Pulmonary artery endothelial cell (primary cell): ENCODE results near the gene IL2RA. TPM values are rescaled to one million over a fixed set of nuclear protein-coding genes. Genes with fewer than 3 reads are reported as not detected.
A peak's percentile ranks its signal among the peaks of the same experiment; 100 is the strongest.
"Not testable (repeated sequence)": the region's sequence is repeated elsewhere in the genome, so short reads cannot be mapped to it uniquely, and the experiment has no call there.

Source experiments
- DNase-seq: peaks from one replicate; pipeline ENCODE4 v3.0.0-alpha.2; 2011; ENCODE audit warnings: low read depth, low spot score
- total RNA-seq: library from RNA; depleted of rRNA; stranded (reverse); fragments of >200 nt; gene quantifications from 2 replicates; pipeline ENCODE4 v1.2.3, GENCODE V29; 2014

Gene IL2RA
- total RNA-seq = not detected in 2 replicates

- no peak for DNase-seq
These were observed at the start of gene IL2RA for GRCh38 chr10:6062101-6062771. Gene IL2RA (minus strand): TSS chr10:6062367. CDS start chr10:6062151, 216 bp downstream.

- DNase-seq = no peak
These were observed 48.0 kb upstream of the IL2RA start for GRCh38 chr10:6110136-6110535.

GRCh38 chr10:6109444-6109775 lies 47.2 kb upstream of the IL2RA start:
- DNase-seq = no peak

DNA sequence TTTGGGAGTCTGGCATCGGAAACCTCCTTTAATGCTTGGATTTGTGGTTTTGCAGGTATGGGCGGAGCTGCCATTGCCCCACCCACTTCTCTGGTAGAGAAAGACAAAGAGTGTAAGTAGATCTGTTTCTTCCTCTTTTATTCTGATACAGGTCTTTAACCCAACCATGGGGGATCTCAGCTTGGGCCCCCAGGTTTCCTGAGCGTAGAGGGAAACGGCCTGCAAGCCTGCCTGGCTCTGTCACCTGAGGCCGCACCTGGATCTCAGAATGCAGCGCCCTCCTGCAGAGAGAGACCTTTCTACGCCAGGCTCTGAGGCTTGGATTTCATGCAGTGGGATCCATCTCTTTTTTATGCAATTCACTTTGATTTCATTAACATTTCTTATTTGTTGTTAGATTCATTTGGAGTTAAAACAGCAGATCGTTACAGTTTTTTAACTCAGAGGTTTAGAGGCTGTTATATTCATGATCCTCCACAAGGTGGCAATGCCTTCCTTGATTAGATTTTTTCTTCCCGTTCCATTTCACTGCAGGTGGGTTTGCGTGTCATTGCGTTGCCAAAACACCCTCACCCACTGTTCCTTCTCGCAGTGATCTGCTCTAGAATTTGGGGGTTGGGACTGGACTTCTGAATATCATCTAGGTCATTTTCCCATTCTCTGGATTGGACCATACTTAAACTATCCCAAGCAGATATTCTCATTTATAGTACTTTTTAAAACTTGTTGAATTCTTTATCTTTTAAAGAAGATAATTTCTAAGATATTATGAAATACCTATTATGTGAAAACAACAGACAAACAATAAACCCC lies 46.7 kb upstream of the IL2RA start:
- DNase-seq = no peak

GRCh38 chr10:6108072-6108471 lies 45.9 kb upstream of the IL2RA start:
- DNase-seq = no peak

DNA sequence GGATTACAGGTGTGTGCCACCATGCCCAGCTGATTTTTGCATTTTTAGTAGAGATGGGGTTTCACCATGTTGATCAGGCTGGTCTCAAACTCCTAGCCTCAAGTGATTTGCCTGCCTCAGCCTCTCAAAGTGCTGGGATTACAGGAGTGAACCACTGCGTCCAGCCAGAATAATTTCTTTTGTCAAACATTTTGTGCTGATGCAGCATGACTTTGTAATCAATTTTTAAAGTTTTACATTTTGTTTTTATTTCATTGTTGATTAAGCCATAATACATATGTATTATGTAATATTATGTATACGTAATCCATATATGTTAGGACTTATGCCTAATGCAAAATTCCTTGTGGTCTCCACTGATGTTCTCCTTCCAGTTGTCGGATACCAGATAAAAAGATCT lies 45.4 kb upstream of the IL2RA start:
- not testable (repeated sequence) for DNase-seq

GRCh38 chr10:6103591-6103990 lies 41.4 kb upstream of the IL2RA start:
- DNase-seq = no peak

GRCh38 chr10:6102128-6102527 lies 40.0 kb upstream of the IL2RA start:
- no peak for DNase-seq

DNA sequence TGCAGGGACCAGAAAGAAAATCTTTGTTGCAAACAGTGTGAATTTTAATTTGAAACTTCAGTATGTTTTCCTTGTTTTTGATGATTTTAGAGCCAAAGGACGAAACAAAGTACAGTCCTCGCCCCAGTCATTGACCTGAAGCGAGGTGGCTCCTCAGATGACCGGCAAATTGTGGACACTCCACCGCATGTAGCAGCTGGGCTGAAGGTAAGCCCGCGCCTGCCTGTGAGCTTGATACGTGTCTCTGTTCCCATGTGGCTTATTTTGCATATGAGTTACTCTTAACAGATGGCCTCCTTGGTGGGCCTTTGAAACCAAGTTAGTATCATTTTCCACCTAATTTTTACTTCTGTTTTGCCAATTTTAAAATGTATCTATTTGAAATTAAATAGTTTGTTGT lies 39.0 kb upstream of the IL2RA start:
- no peak for DNase-seq

GRCh38 chr10:6100370-6100769 lies 38.2 kb upstream of the IL2RA start:
- no peak for DNase-seq

- no peak for DNase-seq
These were observed 36.0 kb upstream of the IL2RA start for GRCh38 chr10:6098156-6098555.

DNA sequence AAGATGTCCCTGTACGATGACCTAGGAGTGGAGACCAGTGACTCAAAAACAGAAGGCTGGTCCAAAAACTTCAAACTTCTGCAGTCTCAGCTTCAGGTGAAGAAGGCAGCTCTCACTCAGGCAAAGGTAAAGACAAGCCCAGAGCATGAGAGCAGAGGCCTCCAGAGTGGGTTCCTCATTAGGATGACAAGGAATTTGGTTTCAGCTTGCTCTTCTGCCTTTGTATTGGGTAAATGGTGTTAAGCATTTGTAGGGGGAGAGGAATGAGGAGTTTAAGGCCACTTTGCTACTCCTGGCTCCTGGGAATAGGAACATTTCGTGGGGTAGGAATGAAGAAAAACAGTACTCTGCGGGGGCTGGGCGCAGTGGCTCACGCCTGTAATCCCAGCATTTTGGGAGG lies 34.9 kb upstream of the IL2RA start:
- no peak for DNase-seq

- DNase-seq = no peak
These were observed 33.8 kb upstream of the IL2RA start for GRCh38 chr10:6095810-6096570.

DNA sequence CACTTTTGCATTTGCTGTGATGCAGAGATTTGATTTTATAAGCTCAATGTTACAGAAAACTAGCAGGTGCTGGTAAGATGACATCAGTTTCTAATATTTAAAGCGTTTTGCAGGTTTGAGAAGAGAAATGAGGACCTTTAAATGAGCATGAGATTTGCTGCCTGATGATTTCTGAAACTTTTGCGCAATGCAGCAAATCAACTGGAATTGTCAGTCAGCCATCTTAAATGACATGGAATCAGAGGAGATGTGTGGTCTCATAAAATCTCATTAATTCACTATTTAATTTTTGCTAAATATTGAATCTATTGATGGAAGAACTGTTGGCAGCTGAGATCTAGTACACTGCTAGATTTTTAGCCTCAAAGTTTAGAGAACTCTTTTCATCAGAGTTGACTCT lies 30.6 kb upstream of the IL2RA start:
- DNase-seq = no peak

DNA sequence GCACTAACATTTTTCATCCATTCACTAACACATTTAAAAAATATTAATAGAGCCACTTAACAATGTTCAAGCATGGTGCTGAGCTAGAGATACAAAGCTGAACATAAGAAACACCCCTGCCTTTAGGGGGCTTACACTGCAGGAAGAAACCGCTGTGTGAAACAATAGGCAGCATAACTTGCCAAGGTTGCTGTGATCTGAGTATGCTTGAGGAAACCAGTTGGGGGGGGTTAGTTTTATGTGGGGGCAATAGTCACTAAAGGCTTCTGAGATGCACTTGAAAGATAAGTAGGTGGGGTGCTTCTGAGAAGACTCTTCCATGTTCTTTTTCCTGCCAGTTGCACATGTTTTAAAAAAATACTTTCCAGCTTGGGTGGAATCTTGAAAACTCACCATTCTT lies 29.5 kb upstream of the IL2RA start:
- peak; percentile 80 for DNase-seq

DNA sequence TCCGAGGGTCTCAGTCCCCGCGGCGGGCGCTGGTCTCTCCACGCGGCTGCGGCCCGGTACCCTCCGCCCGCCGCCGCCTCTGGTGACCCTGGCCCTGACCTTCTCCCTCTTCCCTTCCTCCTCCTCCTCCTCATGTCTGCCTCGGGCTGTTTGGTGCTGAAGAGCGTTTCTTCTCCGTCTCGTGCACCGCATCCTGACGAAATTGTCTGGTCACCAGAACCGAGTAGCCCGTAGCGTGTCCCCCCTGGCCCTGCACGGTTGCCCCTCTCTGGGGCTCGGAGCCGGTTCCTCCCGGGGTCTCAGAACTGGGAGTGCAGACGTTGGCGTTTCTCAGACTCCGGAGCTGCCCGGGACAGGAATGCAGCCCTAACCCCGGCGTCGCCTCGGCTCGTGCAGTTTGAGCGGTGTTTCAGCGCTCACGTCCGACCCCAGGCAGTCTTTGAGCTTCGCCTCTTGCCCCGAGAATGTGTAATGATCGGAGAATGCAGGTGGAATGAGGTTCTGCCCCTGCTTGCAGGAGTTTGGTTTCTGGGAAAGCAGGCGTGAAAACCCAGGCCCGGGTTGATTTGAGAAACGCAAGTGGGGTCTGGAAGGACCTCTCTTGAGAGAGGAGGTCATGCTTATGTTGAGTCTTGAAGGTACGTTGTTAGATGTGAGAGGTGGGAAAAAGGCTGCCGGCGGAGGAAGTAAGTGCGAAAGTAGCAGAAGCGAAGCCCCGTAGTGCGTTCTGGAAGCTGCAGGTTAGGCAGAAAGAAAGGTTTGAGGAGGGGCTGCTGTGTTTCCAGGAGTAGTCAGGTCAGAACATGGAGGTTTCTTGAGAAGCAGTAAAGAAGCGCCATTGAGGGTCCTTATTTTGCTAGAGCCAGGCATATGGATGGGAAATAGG lies 27.4 kb upstream of the IL2RA start:
- no peak for DNase-seq

GRCh38 chr10:6088721-6089333 lies 26.7 kb upstream of the IL2RA start, which contains the start of gene RBM17:
Gene RBM17 (plus strand): TSS chr10:6089034. CDS start chr10:6097066, 8,032 bp downstream.
- DNase-seq = peak; percentile 90

- peak; percentile 78 for DNase-seq
These were observed 24.4 kb upstream of the IL2RA start for GRCh38 chr10:6086375-6087233.

DNA sequence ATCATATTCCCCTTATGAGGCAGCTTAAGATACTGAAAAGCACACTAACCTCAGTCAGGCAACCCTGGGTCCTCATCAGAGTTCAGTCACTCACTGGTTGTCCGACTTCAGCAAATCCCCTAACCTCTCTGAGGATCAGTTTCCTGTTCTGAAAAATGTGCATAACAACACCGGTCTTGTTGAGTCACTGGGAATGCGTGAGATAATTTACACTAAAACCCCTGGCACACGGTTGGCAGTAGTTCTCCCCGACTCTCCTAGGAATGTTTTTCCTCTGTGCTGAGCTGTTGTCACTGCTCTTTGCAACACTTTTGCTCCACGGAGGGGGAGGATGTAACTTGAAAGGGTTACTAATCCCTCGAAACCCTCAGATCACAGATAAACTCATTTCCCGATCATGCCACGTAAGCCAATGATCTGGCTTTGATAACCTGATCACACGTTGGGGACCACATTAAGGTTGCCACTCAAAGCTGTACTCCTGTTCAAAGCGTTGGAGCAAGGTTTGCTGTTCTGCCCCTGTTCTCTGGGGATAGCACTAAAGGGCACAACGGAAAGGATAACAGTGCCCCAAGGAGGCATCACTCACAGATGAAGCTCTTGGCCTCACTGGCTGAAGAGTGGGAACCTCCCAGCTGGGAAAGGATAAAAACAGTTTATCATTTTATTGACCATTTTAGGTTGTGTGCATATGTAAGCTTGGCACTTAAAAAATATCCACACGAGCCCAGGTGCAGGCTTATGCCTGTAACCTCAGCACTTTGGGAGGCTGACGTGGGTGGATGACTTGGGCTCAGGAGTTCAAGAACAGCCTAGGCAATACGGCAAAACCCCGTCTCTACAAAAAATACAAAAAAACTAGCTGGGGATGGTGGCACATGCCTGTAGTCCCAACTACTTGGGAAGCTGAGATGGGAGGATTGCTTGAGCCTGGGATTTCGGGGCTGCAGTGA lies 21.6 kb upstream of the IL2RA start:
- peak; percentile 55 for DNase-seq
